ENCODE results near the gene TTI1. TPM values are rescaled to one million over a fixed set of nuclear protein-coding genes. Genes with fewer than 3 reads are reported as not detected.
A peak's percentile ranks its signal among the peaks of the same experiment; 100 is the strongest.

Gene TTI1
- total and polyA plus RNA-seq, 9 of the 15 experiments (the other 6 are each of a cell fraction or from before 2014, with no cell fraction given): 9.8 to 55.1 (median 39.4) TPM

- no peak for TF ChIP-seq ZNF740 (CRISPR knock-in tag; IDR thresholded peaks at IDR 0.05)
- no peak for TF ChIP-seq ZNF740 (tag; IDR thresholded peaks at IDR 0.05)
- no peak for TF ChIP-seq ETS1 (conservative IDR thresholded peaks at IDR 0.05; ENCODE audit: control insufficient read depth, low read depth, low read length)
- no peak for TF ChIP-seq PHB (CRISPR knock-in tag; IDR thresholded peaks at IDR 0.05)
- no peak for TF ChIP-seq ZFP1 (CRISPR knock-in tag; IDR thresholded peaks at IDR 0.05)
- TF ChIP-seq ZBTB11 (CRISPR knock-in tag; IDR thresholded peaks at IDR 0.05): no peak
- peak in 1 of 2 experiments; percentile 97; a peak in 2 of 4 replicates for TF ChIP-seq NONO (IDR thresholded peaks at IDR 0.05; ENCODE audit: low read depth in 2 of 2, low read length in 1 of 2)
- peak; percentile 76 for TF ChIP-seq USF2 (CRISPR knock-in tag; IDR thresholded peaks at IDR 0.05)
- no peak for TF ChIP-seq ESRRB (CRISPR knock-in tag; IDR thresholded peaks at IDR 0.05; ENCODE audit: borderline replicate concordance)
These were observed 499 bp downstream of the TTI1 start (continued) for GRCh38 chr20:38032585-38033329.
